NCI-H146 treated with DMSO at 0.1 percent for 48 hours (cell line): Measurements from ENCODE around the gene ZNF593OS.

Experiments used
- DNase-seq: peaks from one replicate; lab custom pipeline; 2025; ENCODE audit not compliant: unreplicated experiment; lab: John Stamatoyannopoulos, UW

ZNF593OS gene

GRCh38 chr1:26171084-26172072 lies at the start of gene ZNF593OS:
Gene ZNF593OS, minus strand, starts transcription at chr1:26171832. Its CDS starts 171 bp downstream, at chr1:26171661.
- DNase-seq: no peak

GRCh38 chr1:26221094-26221493 lies 49.5 kb upstream of the ZNF593OS start:
- no peak for DNase-seq

GRCh38 chr1:26220199-26220912 lies 48.7 kb upstream of the ZNF593OS start:
- DNase-seq: no peak

GRCh38 chr1:26218906-26219494 lies 47.4 kb upstream of the ZNF593OS start:
- DNase-seq: no peak

GRCh38 chr1:26215246-26215645 lies 43.6 kb upstream of the ZNF593OS start:
- no peak for DNase-seq

- no peak for DNase-seq
These were observed 41.8 kb upstream of the ZNF593OS start for GRCh38 chr1:26213335-26213905.

- DNase-seq: no peak
These were observed 41.1 kb upstream of the ZNF593OS start for GRCh38 chr1:26212726-26213125.

- no peak for DNase-seq
These were observed 38.7 kb upstream of the ZNF593OS start for GRCh38 chr1:26210147-26210870.

- no peak for DNase-seq
These were observed 32.1 kb upstream of the ZNF593OS start for GRCh38 chr1:26203642-26204318.

- no peak for DNase-seq
These were observed 28.8 kb upstream of the ZNF593OS start for GRCh38 chr1:26200413-26200812.

GRCh38 chr1:26197813-26198212 lies 26.2 kb upstream of the ZNF593OS start:
- no peak for DNase-seq

- no peak for DNase-seq
These were observed 25.7 kb upstream of the ZNF593OS start for GRCh38 chr1:26197301-26197700.

GRCh38 chr1:26195805-26196204 lies 24.2 kb upstream of the ZNF593OS start:
- DNase-seq: no peak

- DNase-seq: no peak
These were observed 20.1 kb upstream of the ZNF593OS start for GRCh38 chr1:26191739-26192138.

GRCh38 chr1:26190373-26190987 lies 18.8 kb upstream of the ZNF593OS start, which contains the start of gene CATSPER4:
Gene CATSPER4, plus strand, starts transcription at chr1:26190602. Its CDS starts 26 bp downstream, at chr1:26190628.
- DNase-seq: no peak

- DNase-seq: no peak
These were observed 18.2 kb upstream of the ZNF593OS start for GRCh38 chr1:26189751-26190275.

GRCh38 chr1:26189331-26189730 lies 17.7 kb upstream of the ZNF593OS start:
- no peak for DNase-seq

- no peak for DNase-seq
These were observed 16.8 kb upstream of the ZNF593OS start for GRCh38 chr1:26188477-26188876.

GRCh38 chr1:26187882-26188281 lies 16.2 kb upstream of the ZNF593OS start:
- no peak for DNase-seq
